IMR-90 (cell line): ENCODE data around the gene HMGXB3. TPM values are rescaled to one million over a fixed set of nuclear protein-coding genes. Genes with fewer than 3 reads are reported as not detected.
A peak's percentile ranks its signal among the peaks of the same experiment; 100 is the strongest.

Experiments
- ATAC-seq: fragments of 200-7000 bp; cut with Tn5 transposase; 2 replicates; pipeline ENCODE4 v1.9.1; 2020; ENCODE audit warnings: low read depth, mild to moderate bottlenecking, moderate library complexity
- BruUV-seq: library from RNA; stranded (reverse); fragments of 400-500 nt; replicated peaks from 2 replicates; lab custom pipeline; 2021; lab: Mats Ljungman, UMichigan
- CTCF ChIA-PET: fragments of 300-600 bp; formaldehyde crosslinking; extraction: SDS; loops from one replicate; lab custom pipeline; 2021; ENCODE audit warnings: antibody characterized with exemption; lab: Yijun Ruan, JAX
- POLR2A ChIA-PET: fragments of 300-600 bp; sonication (Branson Sonifier 250); formaldehyde crosslinking; loops from one replicate; lab custom pipeline; 2022; ENCODE audit warnings: antibody characterized with exemption; ENCODE audit not compliant: unreplicated experiment; lab: Charles Lee
- DNase-seq: peaks from one replicate; pipeline ENCODE4 v3.0.0; 2013
- H2AFZ ChIP-seq: replicated peaks from 2 replicates; pipeline ENCODE3; 2013; ENCODE audit warnings: low read length, mild to moderate bottlenecking; ENCODE audit not compliant: poor library complexity
- H2AK5ac ChIP-seq: 2 replicates; pipeline ENCODE4 v1.6.1; 2013; ENCODE audit warnings: low read depth, low read length, inconsistent platforms
- H2AK9ac ChIP-seq: replicated peaks from 2 replicates; pipeline ENCODE3; 2013; ENCODE audit warnings: mild to moderate bottlenecking, low read depth, low read length, moderate library complexity; ENCODE audit not compliant: poor library complexity
- H2BK120ac ChIP-seq: 2 replicates; pipeline ENCODE4 v1.6.1; 2013; ENCODE audit warnings: low read depth, low read length, inconsistent platforms
- H2BK15ac ChIP-seq: 3 replicates; pipeline ENCODE4 v1.6.1; 2013; ENCODE audit warnings: low read depth, low read length, inconsistent platforms
- H2BK20ac ChIP-seq: 2 replicates; pipeline ENCODE4 v1.6.1; 2013; ENCODE audit warnings: low read depth, mild to moderate bottlenecking, inconsistent platforms, low read length, moderate library complexity
- H2BK5ac ChIP-seq: 2 replicates; pipeline ENCODE4 v1.6.1; 2013; ENCODE audit warnings: mild to moderate bottlenecking, low read depth, low read length, inconsistent platforms; ENCODE audit not compliant: poor library complexity, severe bottlenecking
- H3K14ac ChIP-seq: replicated peaks from 2 replicates; pipeline ENCODE4 v1.6.1; 2013; ENCODE audit warnings: low read depth, low read length, inconsistent platforms
- H3K18ac ChIP-seq: 2 replicates; pipeline ENCODE4 v1.6.1; 2013; ENCODE audit warnings: low read depth, low read length, control low read depth
- H3K23ac ChIP-seq: 2 replicates; pipeline ENCODE4 v1.6.1; 2013; ENCODE audit warnings: low read depth, low read length, inconsistent platforms
- H3K27ac ChIP-seq: 2 replicates; pipeline ENCODE4 v1.5.1; 2013; ENCODE audit warnings: mild to moderate bottlenecking, control low read depth, low read length; ENCODE audit not compliant: insufficient read depth
- H3K27me3 ChIP-seq: 2 replicates; pipeline ENCODE4 v1.6.1; 2013; ENCODE audit warnings: low read length; ENCODE audit not compliant: control insufficient read depth, insufficient read depth
- H3K36me3 ChIP-seq: 2 replicates; pipeline ENCODE4 v1.6.1; 2013; ENCODE audit warnings: low read length, mixed read lengths; ENCODE audit not compliant: control insufficient read depth, insufficient read depth
- H3K4ac ChIP-seq: 2 replicates; pipeline ENCODE4 v1.6.1; 2013; ENCODE audit warnings: low read depth, low read length, inconsistent platforms
- H3K4me1 ChIP-seq: 2 replicates; pipeline ENCODE4 v1.6.1; 2013; ENCODE audit warnings: low read length, mixed read lengths; ENCODE audit not compliant: control insufficient read depth, insufficient read depth
- H3K4me2 ChIP-seq: 2 replicates; pipeline ENCODE4 v1.6.1; 2013; ENCODE audit warnings: low read depth, mild to moderate bottlenecking, control low read depth, low read length, moderate library complexity
- H3K4me3 ChIP-seq: 2 replicates; pipeline ENCODE4 v1.5.1; 2013; ENCODE audit warnings: low read depth, mild to moderate bottlenecking, control low read depth, low read length, moderate library complexity; ENCODE audit not compliant: insufficient read depth
- H3K56ac ChIP-seq: 2 replicates; pipeline ENCODE4 v1.6.1; 2013; ENCODE audit warnings: low read length, inconsistent platforms; ENCODE audit not compliant: insufficient read depth; ENCODE audit errors: extremely low read depth
- H3K79me1 ChIP-seq, 2 experiments: 2 replicates each; pipeline ENCODE4 v1.6.1; 2013; ENCODE audit warnings: low read length in 2 of 2, inconsistent platforms in 1 of 2, low read depth in 1 of 2
- H3K9ac ChIP-seq: 2 replicates; pipeline ENCODE4 v1.6.1; 2013; ENCODE audit warnings: low read depth, low read length, control low read depth
- H3K9me1 ChIP-seq: 2 replicates; pipeline ENCODE4 v1.6.1; 2013; ENCODE audit warnings: low read length, inconsistent platforms; ENCODE audit not compliant: insufficient read depth
- H3K9me3 ChIP-seq: 2 replicates; pipeline ENCODE4 v1.6.1; 2013; ENCODE audit warnings: low read length; ENCODE audit not compliant: control insufficient read depth, insufficient read depth
- H4K20me1 ChIP-seq: 2 replicates; pipeline ENCODE4 v1.6.1; 2013; ENCODE audit warnings: low read length, inconsistent platforms; ENCODE audit not compliant: insufficient read depth
- H4K5ac ChIP-seq: 2 replicates; pipeline ENCODE4 v1.6.1; 2013; ENCODE audit warnings: mild to moderate bottlenecking, low read depth, low read length, control low read depth
- H4K8ac ChIP-seq, 2 experiments: 2 replicates each; pipeline ENCODE4 v1.6.1; 2013; ENCODE audit warnings: low read depth in 2 of 2, low read length in 2 of 2, control low read depth in 1 of 2, inconsistent platforms in 1 of 2
- H4K91ac ChIP-seq: 2 replicates; pipeline ENCODE4 v1.6.1; 2013; ENCODE audit warnings: low read depth, low read length, inconsistent platforms; ENCODE audit not compliant: insufficient read depth
- CEBPB ChIP-seq: IDR thresholded peaks from 2 replicates; pipeline ENCODE4 v1.6.1; 2012; ENCODE audit warnings: low read depth, low read length, improper control_type of control experiment
- SMC3 ChIP-seq: fragments of 150-350 bp; IDR thresholded peaks from 2 replicates; pipeline ENCODE4 v1.6.1; 2016; ENCODE audit warnings: low read depth, mild to moderate bottlenecking, antibody characterized with exemption, low read length, moderate library complexity
- WGBS, 2 experiments: methylation state at CpG; one replicate each; pipeline versions ENCODE4 v1.1.5 to v1.1.7; 2013; ENCODE audit warnings: missing lambda C conversion rate in 2 of 2; ENCODE audit not compliant: insufficient read length in 1 of 2; ENCODE audit errors: extremely low coverage in 2 of 2; 5-methylcytosine and 5-hydroxymethylcytosine counted together
- dilution Hi-C: fragments of 300-500 bp; cut with HindIII; formaldehyde crosslinking; loops from one replicate; pipeline ENCODE4 v1.14.3; 2018; ENCODE audit warnings: low sequenced_read_pairs; ENCODE audit not compliant: unreplicated experiment
- in situ Hi-C: fragments of 300-500 bp; cut with MboI; formaldehyde crosslinking; loops from 3 replicates; pipeline ENCODE4 v1.14.3; 2019; ENCODE audit warnings: low sequenced_read_pairs, inconsistent platforms, mixed read lengths
- intact Hi-C: fragments of 100-400 bp; cut with micrococcal nuclease; formaldehyde crosslinking; loops from 2 replicates; pipeline ENCODE4 v1.10.0; 2022
- polyA plus RNA-seq, 3 experiments: library from polyadenylated mRNA; depleted of rRNA; stranded (reverse); fragments of >200 nt; gene quantifications; 2 replicates each; pipeline ENCODE4 v1.2.3, GENCODE V29; 2012; ENCODE audit warnings: low replicate concordance in 1 of 3
- total RNA-seq: library from RNA; depleted of rRNA; stranded (reverse); fragments of >200 nt; gene quantifications from 2 replicates; pipeline ENCODE4 v1.2.3, GENCODE V29; 2012

The HMGXB3 gene
- total and polyA plus RNA-seq, 2 of the 4 experiments (the other 2 are of a cell fraction): 27.6 to 30.6 TPM

DNA sequence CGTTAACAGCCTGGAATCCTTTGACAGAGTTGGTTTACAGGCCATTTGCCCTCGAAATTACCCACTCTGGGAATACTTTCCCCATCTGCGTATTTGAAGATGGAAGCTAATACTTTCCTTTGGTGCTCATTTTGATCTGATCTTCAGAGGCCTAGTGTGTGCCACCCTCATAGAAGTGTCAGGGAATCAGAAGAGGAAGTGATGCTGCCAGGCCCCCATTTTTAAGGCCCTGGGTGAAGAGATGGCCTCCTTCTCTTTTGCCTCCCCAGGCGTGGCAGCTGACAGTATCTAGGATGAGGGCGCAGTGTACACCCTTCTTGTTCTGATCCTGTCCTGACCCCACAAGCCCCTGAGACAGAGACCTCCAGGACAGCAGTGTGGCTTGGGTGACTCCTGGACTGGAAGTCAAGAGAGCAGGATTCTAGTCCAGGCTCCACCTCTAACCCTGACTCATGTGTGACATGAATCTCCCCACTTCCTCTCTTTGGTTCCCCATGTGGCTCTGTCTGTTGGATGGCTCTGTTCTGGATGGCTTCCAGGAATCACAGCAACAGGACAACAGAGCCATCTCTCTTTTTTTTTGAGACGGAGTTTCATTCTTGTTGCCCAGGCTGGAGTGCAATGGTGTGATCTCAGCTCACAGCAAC, 58.1 kb downstream of the HMGXB3 start:
- TF ChIP-seq SMC3 (0 out of 2 replicates have a peak, but pooled peaks have one; percentile 6), CEBPB (no peak)
- peak overlapping the region; percentile 61; the same call in 1 of the 2 replicates for H3K23ac ChIP-seq
- peak overlapping the region; percentile 81 for H2AFZ ChIP-seq
- H2BK20ac ChIP-seq: peak overlapping the region; percentile 85
- H4K5ac ChIP-seq: peak overlapping the region; percentile 32; the same call in 1 of the 2 replicates
- peak overlapping the region; percentile 29; the same call in 1 of the 2 replicates for H3K18ac ChIP-seq
- intact Hi-C loops (no loop called here), in situ Hi-C loops (no loop called here), dilution Hi-C loops (no loop called here)
- DNase-seq: peak; percentile 82
- H2AK9ac ChIP-seq: peak overlapping the region; percentile 77
- no CpG with 5 or more reads among the region's 6 CpGs for WGBS, 2 experiments
- peaks cover 14% of the 10 kb centered on the region for H3K4me1 ChIP-seq
- H3K9me3 ChIP-seq: no peaks in the 10 kb centered on the region
- H2AK5ac ChIP-seq: peak overlapping the region; percentile 82
- H4K8ac ChIP-seq: peak overlapping the region; percentile 40 to 91
- POLR2A ChIA-PET: no interaction called here
- H3K4me3 ChIP-seq: no peak overlapping the region
- H3K4ac ChIP-seq: peak overlapping the region; percentile 86
- H3K56ac ChIP-seq: peak overlapping the region; percentile 24; the same call in 1 of the 2 replicates
- peaks cover 38% of the 10 kb centered on the region for H3K9me1 ChIP-seq
- H4K20me1 ChIP-seq: no peaks in the 10 kb centered on the region
- BruUV-seq: no TSS peak
- no peak overlapping the region for H3K4me2 ChIP-seq
- peak overlapping the region; percentile 86; the same call in 1 of the 3 replicates for H2BK15ac ChIP-seq
- peaks cover 0 to 9% of the 10 kb centered on the region in 2 experiments; a peak in 2 of 4 replicates for H3K79me1 ChIP-seq
- H3K14ac ChIP-seq: peak overlapping the region; percentile 64
- no peak overlapping the region; the same call in 1 of the 2 replicates for H3K9ac ChIP-seq
- peak overlapping the region; percentile 75 for H2BK5ac ChIP-seq
- H3K36me3 ChIP-seq: peaks cover 19% of the 10 kb centered on the region
- H4K91ac ChIP-seq: peak overlapping the region; percentile 75
- CTCF ChIA-PET: no interaction called here
- no peaks in the 10 kb centered on the region for H3K27me3 ChIP-seq
- H3K27ac ChIP-seq: peak overlapping the region; percentile 56; the same call in 1 of the 2 replicates
- peak; percentile 70 for ATAC-seq
- H2BK120ac ChIP-seq: peak overlapping the region; percentile 92
